ENCODE data around the gene ZNF516.

GRCh38 chr18:76416911-76417310, 78.1 kb downstream of the ZNF516 start:
- TF ChIP-seq CTCF (IDR thresholded peaks at IDR 0.05; ENCODE audit: low read depth, low read length, poor library complexity, severe bottlenecking) (no peak), EZH2phosphoT487 (IDR thresholded peaks at IDR 0.05; ENCODE audit: borderline replicate concordance, low read length) (no peak)

Measured in DOHH2 (cell line).